NCI-H2227 treated with DMSO at 0.1 percent for 48 hours (cell line): ENCODE data around the gene RRP36.
"Not testable (repeated sequence)": the region's sequence is repeated elsewhere in the genome, so short reads cannot be mapped to it uniquely, and the experiment has no call there.

Experiments
- DNase-seq: peaks from one replicate; lab custom pipeline; 2025; lab: John Stamatoyannopoulos, UW

RRP36 gene, protein sequence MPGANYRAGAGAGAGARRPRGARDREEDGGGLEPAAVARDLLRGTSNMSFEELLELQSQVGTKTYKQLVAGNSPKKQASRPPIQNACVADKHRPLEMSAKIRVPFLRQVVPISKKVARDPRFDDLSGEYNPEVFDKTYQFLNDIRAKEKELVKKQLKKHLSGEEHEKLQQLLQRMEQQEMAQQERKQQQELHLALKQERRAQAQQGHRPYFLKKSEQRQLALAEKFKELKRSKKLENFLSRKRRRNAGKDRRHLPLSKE

DNA sequence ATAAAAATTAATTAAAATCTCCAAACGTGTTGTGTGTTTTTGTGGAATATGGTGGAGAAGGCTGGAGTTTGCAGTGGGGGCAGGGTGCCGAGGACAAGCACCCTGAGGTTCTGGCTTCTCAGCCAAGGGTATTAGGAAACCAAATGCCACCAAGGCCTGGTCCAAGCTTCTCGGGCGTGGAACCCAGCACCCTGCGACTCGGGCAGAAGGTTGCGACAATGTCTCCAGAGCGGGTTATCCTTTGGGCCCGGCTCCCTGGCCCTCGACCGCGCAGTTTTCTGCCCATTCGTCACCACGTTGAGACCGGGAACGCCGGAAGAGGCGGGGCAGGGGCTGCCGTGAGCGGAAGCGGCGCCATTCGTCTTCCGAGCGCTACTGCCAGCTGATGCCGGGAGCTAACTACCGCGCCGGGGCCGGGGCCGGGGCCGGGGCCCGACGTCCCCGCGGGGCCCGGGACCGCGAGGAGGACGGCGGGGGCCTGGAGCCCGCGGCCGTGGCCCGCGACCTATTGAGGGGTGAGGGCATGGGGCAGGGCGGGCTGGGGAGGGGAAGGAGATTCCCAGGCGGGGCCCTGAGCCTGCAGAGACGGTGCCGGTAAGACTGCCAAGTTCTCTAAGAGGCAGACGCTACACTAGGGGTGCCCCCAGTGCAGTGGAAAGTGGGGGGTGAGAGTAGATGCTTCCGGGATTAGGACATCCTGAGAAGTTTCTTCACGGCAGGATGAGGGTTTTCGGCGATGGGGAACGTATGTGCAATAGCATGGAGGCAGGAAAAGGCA lies at the start of gene RRP36:
Gene RRP36 (plus strand): TSS at position 354 of the 778 bp plus-strand sequence. CDS start 32 bp downstream, at position 386.
- DNase-seq, result peak; percentile 43

DNA sequence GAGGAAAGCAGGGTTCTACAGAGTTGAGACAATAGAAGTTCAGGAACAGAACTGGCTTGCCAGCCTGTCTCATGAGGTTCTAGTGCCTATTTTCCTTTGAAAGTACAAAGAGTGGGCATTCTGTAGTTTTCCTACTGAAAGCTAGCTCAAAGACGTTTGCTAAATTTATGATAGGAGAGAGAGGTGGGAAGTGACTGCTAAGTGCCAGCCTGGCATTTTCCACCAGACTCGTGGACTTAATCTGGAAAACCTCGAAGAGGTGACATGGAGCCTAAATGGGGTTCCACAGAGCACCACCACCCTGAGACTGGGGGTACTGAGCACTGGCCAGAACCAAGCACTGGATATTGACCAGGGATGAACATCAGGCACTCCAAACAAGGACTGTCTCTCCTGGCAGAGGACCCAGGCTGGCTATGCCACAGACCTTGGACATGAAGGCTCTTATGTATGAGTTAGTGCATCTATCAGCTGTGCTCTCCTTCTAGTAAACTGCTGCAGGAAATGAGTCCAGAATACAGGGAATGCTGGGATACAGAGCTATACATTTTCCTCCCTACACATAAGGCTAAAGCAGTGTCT lies 49.6 kb upstream of the RRP36 start:
- no peak for DNase-seq

DNA sequence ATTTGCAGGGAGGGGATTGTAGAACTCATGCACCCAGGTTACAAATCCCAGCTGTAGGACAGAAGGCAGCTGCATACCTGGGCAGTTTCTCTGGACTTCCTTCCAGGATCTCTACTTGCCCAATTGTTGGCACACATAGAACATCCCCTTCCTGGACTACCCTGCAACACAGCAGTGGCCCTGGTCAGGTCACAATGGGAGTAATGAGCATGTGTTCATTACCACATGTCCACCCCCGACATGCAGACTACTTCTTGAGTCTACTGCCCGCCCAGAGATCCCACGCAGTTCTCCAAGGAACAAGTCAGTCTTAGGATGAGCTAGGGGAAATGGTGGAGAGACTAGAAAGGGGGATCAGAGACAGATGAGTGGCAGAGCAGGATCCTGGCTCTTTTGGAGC lies 47.5 kb upstream of the RRP36 start:
- DNase-seq, result no peak

DNA sequence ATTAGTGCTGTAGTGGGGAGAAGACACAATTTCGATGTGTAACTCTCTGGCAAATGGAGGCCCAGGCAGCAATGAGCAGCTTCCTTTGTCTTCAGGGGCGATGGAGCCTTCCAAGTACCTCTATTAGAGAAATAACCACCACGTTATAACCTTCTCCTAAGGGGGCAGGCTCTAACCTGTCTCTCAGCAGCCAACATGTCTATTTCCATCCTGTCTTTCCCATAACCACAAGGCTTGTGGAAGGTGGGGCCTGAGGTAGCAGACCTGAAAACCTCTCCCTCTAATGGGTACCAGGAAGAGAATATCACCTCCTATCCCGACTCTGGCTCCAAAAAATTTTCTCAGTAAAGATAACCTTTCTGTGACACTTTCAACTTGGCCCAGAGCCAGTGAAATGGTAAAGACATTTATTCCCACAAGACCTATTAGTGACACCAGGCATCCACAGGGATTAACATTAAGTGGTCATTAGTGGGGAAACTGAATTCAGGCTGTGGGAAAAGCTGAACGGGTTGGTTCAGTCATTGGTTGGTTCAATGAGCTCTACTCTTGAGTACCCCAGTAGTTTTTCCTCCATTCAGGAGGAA lies 46.4 kb upstream of the RRP36 start:
- no peak for DNase-seq

DNA sequence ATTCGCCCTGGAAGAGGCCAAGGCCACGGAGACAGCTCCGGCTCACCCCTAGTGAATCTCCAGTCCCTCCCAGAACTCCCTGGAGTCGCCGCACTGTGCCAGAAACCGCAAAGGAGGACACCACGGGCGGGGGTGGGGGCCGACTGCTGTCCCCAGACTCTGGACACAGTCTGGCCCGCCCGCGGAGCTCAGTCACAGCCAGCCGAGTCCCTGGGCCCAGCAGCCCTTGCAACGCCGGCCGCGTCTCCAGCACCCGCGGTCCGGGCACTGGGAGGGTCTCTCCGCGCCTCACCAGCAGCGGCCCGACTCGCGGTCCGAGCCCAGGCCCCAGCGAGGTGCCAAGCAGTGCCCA lies 43.0 kb upstream of the RRP36 start:
- DNase-seq, result no peak

DNA sequence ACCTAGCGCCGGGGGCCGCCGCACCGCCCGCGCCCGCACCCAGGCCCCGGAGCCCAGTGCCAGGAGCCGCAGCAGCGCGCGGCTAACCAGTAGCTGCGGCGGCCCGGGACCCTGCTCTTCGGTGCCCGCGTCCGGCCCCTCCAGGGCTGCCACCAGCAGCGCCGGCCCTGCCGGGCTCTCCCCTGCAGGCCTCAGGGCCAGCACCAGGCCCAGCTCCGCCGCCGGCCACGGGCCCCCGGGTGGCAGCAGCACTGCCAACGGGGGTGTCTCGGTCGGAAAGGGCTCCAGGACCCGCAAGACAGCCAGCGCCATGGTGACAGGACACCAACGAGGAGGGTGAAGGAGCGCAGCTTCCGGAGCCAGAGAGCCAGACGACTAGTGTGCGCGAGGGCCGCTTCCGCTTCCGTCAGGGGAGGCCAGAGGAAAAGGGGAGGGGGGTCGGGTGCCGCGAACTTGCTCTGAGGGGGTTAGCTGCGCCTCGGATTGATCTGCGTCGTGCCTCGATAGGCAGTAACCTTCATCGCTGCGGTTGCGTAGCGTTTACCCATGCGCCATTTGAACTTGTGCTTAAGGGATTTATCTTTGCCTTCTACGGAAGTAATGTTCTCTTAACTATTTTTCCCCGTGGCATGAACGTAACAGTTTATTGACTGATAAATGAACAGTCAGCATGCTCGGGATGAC lies 42.4 kb upstream of the RRP36 start, which contains the start of gene PEX6:
Gene PEX6 (minus strand): TSS at position 343 of the 684 bp plus-strand sequence. CDS start 31 bp downstream, at position 312.
- DNase-seq, result peak; percentile 89

DNA sequence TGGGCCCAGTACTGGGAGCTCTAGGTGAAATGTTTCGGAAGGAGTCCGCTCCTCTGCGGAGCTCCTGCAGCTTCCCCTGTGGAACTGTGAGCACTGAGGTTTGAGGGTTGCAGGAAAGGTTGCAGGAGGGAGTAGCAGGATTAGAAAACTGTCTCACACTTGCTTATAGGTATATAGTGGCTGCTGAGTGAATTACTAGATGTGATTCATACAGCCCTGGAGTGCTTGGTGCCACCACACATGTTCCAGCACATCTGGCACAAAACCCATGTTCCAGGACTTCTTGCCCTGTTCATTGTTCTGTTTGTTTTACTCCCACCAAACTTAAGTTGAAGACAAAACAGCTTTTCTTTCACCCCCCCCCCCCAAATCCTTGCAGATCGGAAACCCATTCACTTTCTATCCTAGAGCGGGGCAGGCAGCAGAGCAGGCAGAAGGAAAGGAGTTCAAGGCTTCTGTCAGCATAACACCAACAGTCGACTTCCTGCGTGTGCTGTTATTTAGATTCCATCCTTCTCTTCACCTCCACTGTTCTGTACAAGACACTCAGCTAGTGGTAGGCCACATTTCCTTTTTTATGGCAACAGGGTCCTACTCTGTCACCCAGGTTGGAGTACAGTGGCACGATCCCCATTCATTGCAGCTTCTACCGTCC lies 41.8 kb upstream of the RRP36 start:
- DNase-seq, result no peak

DNA sequence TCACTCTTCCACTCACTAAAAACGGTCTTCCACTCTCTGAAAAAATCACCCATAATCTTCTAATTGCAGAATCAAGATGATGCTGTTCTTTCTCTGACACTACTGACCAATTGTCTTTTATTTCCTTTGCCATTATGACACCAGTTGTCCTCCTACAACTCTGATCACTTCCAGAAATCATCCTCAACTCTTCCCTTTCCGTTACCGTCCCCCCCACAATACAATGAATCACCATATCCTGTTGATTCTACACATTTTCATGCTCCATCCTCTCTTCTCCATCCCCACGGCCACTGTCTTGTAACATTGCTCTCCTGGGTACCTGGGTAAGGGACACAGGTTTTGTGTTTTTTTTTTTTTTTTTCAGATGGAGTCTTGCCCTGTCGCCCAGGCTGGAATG lies 39.6 kb upstream of the RRP36 start:
- DNase-seq, result no peak

DNA sequence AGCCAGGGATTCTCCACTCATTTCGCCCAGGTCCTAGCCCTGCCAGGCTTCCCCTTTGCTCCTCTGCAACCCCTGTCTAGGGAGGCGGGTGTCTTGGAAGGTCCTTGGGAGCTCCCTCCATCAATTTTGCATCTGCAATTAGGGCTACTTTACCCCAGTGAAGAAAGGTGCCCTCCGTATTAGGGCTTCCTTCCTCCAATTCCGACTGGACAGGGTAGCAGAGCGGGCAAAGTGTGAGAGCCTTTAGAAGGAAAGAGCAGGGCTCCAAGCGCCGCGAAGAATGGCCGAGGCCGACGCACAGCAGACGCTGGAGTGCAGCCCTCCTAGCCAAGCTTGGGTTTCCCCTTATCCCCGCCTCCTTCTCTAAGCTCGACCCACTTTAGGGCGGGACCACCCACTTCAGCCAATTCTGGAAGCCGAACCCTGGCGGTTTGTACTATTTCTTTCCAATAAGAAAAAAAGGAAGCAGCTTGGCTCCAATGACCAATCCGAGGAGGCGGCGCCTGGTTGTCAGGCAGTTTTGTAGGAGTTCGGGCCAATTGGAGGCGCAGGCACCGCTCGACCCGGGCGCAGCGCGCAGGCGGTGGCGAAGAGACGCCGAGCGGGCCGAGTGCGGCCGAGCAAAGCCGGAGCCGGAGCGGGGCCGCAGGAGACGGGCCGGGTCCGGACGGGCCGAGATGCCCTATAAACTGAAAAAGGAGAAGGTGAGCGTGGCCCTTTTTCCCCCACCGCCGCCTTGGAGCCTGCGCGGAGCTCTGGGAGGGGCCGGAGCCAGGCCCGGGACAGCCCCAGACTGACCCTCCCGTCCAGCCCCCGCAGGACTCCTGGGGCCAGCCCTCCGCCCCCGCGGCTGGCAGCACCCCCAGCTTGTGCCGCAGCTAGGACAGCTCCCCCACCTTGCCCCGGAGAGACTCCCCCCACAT lies 37.2 kb upstream of the RRP36 start, which contains the start of gene PPP2R5D:
Gene PPP2R5D (plus strand): TSS at position 570 of the 923 bp plus-strand sequence. CDS start 108 bp downstream, at position 678.
- DNase-seq, result peak; percentile 94

DNA sequence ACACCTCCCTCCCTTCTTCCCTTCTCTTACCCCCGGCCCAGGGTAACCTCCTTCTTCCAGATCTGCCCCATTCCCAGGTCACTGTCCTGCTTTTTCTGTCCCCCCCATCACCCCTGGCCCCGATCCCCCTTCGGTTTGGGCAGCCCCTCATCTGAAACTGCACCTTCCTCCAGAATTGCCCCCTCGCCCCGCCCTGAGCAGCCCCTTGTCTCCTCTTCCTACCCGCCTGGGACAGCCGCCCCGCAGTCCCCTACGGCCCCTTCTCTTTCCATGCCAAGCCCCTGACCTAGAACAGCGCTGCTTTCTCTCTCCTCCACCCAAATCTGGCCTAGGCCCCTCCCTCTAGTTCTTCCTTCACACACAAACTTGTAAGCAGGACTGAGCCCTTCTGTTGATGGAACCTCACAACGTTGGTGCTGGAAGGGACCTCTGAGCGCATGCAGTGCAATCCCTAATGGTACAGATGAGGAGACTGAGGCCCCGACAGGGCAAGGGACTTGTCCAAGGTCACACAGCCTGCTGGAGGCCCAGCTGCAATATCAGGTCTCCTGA lies 36.4 kb upstream of the RRP36 start:
- DNase-seq, result no peak

DNA sequence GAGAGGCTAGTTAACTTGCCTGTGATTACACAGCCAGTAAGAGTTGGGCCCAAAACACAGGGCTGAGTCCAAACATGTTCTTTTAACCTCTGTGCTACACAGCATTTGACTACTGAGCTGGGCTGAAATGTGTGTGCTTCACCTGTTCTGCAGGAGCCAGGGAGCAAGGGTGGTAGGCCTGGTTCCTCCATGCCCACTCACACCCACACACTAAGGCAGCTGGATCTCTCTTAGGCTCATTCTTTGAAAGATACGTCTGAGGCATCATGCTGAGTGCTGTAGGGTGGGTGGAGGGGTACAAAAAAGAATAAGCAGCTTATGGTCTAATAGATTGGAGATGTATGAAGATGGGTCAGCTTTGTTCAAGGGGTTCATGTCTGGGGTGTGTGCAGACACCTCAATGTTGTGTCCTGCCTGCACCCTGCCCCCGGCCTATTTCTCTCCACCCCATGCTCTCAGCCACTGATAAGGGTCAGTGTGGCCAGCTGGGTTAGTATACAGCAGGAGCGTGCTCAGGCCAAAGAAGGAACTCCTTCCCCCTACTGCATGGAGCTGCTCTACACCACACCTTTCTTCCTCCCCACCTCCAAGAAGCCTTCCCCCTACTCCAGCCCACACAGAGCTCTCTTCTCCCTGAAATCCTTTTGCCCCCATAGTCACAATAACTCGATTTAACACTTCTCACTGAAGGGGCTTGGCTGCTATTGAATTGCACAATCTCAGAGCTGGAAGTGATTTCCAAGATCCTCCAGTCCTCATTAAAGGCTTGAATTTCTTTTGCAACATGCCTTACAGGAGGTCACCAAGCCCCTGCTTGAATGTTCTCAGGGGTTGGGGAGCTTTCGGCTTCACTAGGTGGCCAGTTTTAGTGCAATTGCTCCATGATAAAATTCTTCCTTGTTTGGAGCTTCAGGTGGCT lies 33.6 kb upstream of the RRP36 start:
- no peak for DNase-seq

DNA sequence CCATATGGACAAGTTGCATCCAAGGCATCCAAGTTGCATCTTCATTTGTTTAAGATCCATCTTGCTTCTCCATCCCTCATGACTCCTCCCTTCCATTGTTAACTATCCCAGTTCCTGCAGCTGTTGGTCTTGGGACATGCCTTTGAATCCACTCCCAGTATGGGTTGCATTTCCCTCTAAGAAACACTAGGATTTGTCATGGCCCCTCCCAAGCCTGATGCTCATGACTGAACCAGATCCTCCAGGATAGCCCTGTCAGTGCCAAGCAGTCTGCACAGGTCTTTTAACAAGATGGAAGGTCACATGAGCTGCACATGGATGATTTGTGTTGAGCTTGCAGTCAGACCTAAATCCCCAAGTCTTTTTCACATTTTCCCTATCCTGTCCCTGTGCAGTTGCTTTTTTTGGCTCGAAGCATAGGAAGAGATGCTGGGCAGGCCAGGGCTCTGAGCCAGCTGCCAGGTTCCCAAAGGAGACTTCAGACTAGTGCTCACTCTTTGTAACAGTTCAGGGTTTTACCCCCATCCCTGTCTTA lies 32.9 kb upstream of the RRP36 start:
- no peak for DNase-seq

DNA sequence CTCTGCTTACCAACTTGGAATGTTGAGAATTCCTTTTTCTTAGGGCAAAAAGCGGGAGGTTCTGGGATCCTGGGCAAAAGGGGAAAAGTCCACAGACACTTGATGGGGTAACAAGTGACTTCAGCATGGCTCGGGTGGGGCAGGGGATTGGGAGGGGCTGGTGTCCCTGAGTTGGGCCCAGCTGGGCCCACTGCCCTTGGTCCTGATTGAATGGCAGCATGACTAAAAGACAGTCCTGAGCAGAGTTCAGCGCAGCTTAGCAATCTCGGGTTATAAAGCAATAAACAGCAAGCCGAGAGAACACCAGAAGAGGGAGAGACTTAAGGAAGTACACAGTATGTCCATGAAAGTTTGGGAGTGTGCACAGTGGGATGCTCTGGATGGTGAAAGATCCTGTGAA lies 31.5 kb upstream of the RRP36 start:
- no peak for DNase-seq

DNA sequence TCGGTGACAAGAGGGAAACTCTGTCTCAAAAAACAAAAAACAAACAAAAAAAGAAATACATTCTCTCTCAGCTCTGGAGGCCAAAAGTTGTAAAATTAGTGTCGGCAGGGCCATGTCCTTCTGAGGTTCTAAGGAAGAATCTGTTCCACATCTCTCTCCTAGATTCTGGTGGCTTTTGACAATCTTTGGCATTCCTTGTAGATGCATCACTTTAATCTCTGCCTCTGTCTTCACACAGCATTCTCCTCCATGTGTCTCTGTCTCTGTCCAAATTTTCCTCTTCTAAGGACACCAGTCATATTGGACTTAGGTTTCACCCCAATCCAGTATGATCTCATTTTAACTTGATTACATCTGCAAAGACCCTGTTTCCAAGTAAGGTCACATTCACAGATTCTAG lies 28.0 kb upstream of the RRP36 start:
- DNase-seq, result no peak

DNA sequence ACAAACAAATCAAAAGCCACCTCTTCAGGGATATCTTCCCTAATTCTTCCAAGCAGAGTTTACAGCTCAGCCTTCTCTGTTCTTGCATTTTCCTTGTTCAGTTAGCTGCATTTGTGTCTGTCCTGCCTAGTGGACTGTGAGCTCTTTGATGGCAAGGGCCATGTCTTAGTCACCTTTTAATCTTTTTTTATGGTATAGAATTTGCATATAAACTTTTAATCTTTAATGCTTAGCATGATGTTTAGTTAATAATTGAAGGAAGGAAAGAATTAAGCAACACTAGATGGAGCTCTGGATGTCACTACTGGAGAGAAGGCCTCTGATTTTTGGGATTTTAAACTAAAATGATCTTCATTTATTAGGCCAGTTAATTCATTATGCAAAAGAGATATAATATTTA lies 24.9 kb upstream of the RRP36 start:
- no peak for DNase-seq

DNA sequence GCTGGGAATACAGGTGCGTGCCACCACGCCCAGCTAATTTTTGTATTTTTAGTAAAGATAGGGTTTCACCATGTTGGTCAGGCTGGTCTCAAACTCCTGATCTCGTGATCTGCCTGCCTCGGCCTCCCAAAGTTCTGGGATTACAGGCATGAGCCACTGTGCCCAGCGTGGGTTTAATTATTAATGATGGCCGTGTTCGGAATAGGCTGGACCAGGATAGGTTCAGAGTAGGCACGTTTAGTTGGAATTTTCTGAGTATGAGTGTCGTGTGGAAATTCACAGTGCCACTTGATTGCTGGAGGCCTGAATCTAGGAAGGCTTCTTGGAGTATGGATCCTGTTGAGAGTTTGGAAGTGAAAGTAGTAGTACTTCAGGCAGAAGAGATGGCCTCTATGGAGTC lies 23.2 kb upstream of the RRP36 start:
- DNase-seq, result not testable (repeated sequence)

DNA sequence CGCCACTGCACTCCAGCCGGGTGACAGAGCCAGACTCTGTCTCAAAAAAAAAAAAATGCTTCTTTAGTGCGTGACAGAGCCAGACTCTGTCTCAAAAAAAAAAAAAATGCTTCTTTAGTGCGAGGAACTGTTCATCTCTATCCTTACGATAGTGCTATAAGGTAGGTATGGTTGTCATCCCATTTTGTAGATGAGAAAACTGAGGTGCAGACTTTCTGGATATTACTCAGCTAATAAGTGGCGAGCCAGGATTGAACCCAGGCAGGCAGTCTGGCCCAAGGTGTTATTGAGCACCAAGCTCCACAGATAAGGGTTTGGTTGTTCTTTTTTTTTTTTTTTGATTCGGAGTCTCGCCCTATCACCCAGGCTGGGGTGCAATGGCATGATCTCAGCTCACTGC lies 19.6 kb upstream of the RRP36 start:
- DNase-seq, result no peak

DNA sequence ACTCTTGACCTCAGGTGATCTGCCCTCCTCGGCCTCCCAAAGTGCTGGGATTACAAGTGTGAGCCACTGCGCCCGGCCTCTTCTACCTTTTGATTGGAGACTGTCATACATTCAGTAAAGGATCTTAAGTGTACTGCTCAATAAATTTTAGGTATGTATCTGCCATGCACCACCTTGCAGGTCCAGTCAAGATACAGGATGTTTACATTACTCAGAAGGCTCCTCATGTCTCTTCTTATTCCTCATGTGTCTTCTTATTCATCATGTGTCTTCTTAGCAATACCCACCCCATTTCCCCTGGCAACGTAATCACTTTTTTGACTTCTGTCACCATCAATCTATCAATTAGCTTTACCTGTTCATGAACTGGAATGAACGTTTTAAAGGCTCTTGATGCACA lies 15.6 kb upstream of the RRP36 start:
- no peak for DNase-seq

DNA sequence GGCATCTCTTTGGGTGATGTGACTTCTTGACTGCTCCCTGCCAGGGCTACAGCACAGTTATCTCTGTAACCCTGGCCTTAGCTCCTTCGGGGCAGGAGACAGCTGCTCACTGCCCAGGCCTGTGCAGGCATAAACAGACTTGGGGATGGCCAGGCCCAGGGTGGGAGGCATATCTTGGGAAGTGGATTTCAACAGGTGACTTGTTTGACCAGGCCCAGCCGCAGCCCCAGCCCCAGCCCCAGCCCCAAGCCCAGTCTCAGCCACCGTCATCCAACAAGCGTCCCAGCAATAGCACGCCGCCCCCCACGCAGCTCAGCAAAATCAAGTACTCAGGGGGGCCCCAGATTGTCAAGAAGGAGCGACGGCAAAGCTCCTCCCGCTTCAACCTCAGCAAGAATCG lies 15.2 kb upstream of the RRP36 start:
- DNase-seq, result no peak
